ENCODE results near the gene TRAF2.

Gene TRAF2

DNA sequence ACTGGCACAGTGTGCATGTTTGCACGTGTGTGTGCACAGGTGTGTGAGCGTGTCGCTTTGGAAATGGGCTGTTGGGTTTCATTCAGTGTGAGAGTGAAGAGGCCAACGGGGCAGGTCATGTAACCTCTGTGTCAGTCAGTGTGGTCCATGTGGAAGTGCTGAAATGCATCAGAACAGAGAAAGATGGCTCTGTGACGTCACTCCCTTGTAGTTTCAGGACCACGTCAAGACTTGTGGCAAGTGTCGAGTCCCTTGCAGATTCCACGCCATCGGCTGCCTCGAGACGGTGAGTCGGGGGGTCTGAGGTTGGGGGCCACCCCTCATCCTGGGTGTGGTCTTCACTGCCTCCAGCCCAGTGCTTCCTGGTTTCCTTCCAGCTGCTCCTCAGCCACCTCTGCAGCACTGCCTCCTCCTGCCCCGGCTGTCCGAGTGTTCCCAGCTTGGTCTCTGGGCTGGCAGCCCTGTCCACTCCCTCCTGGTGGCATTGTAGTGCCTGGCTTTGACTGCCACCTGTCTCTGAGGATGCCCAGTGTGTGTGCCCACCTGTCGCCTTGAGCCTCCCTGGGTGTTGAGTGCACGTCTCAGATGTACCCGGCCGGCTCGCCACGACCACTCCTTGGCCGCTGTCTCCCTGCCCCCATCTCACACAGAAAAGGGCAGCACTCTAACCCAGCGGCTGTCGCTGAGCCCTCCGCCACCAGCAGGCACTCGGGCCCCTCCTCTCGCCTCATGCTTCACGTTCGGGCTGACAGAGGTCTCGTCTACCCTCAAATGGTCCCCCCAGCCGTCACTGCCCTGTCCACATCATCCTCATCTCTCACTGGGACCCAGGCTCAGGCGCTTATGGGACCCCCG is 30.2 kb downstream of the TRAF2 start:
- DNase-seq: no peak

DNA sequence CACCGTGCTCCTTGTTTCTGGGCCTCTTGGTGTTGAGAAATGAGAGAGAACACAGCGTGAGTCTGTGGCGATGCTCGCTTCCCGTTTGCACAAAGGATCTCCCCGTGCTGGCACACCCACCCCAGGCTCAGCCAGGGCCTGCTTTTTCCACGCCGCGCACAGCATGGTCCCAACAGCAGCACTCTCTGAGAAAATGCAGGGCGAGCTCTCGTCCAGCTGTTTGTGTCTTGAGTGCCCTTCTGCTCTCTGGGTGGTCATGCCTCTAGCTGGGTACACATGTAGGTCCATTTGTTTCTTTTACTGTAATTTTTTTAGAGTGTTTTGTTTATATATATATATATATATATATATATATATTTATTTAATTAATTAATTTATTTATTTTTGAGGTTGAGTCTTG is 31.6 kb downstream of the TRAF2 start:
- DNase-seq: no peak

DNA sequence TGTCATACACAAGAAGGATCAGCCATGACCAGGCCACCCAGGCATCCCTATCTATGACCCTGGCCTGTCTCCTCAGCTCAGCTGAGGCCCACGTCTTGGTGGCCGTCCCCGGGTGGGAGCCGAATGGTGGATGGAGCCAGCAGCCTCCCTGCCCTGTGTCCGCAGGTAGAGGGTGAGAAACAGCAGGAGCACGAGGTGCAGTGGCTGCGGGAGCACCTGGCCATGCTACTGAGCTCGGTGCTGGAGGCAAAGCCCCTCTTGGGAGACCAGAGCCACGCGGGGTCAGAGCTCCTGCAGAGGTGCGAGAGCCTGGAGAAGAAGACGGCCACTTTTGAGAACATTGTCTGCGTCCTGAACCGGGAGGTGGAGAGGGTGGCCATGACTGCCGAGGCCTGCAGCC is 33.8 kb downstream of the TRAF2 start:
- DNase-seq: no peak

DNA sequence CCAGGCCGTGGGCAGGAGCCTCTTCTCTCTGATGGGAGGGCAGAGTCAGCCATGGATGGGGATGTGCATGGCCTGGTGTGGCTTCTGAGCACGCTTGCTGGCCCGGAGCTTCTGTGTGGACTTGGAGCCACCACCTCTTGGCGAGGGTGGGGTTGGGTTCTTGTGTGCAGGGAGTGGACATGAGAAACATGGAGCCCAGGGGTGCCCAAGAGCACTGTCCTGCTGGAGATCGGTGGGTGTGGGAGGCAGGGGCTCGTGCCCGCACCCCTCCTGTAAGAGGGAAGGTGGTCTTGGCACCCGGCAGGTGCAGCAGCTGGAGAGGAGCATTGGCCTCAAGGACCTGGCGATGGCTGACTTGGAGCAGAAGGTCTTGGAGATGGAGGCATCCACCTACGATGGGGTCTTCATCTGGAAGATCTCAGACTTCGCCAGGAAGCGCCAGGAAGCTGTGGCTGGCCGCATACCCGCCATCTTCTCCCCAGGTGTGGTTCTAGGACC is 34.5 kb downstream of the TRAF2 start:
- DNase-seq: no peak

DNA sequence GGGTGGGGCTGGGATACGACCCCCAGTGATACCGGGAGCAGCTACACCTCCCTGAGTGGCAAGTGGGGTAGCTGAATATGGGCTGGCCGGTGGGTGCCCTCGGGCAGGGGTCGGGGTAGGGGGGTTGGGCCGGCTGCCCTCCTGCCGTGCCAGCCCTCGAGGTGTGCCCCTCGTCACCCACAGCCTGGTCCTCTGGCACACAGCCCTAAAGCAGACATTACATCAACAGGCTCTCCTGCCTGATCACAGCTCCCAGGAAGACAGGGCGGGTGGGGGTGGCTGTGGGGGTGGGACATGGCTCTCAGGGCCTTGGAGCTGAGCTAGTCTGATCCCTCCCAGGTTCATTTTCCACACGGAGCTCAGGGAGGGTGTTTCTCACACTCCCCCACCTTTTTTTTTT is 35.0 kb downstream of the TRAF2 start:
- no peak for DNase-seq

DNA sequence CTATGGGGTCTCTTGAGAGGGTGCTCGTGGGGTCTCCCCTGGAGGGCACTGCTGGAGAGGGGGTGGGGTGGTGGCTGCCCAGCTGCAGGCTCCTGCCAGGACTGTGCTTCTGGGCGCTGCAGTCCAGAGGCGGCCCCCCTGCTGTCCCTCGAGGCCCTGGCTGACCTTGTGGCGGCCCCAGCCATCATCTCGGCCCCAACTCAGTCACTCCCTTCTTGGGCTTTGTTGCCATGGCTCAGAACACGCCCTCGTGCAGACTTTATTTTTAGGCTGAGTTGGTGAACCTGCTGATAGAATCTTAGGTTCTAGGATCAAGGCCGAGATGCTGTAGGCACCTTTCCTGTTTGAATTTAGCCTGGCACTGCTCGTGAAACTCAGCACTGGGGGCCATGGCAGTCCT is 35.4 kb downstream of the TRAF2 start:
- DNase-seq: no peak

DNA sequence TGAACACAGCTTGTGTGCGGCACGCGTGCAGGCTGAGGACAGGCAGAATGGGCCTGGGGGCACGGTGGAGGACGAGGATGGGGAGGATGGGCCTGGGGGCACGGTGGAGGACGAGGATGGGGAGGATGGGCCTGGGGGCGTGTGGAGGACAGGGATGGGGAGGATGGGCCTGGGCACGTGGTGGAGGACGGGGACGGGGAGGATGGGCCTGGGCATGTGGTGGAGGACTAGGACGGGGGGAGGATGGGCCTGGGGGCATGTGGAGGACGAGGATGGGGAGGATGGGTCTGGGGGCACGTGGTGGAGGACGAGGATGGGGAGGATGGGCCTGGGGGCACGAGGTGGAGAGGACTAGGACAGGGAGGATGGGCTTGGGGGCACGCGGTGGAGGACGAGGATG is 36.2 kb downstream of the TRAF2 start:
- DNase-seq: no peak

- peak; percentile 44 for DNase-seq
Observed at GRCh38 chr9:136923881-136924280, 37.6 kb downstream of the TRAF2 start.

DNA sequence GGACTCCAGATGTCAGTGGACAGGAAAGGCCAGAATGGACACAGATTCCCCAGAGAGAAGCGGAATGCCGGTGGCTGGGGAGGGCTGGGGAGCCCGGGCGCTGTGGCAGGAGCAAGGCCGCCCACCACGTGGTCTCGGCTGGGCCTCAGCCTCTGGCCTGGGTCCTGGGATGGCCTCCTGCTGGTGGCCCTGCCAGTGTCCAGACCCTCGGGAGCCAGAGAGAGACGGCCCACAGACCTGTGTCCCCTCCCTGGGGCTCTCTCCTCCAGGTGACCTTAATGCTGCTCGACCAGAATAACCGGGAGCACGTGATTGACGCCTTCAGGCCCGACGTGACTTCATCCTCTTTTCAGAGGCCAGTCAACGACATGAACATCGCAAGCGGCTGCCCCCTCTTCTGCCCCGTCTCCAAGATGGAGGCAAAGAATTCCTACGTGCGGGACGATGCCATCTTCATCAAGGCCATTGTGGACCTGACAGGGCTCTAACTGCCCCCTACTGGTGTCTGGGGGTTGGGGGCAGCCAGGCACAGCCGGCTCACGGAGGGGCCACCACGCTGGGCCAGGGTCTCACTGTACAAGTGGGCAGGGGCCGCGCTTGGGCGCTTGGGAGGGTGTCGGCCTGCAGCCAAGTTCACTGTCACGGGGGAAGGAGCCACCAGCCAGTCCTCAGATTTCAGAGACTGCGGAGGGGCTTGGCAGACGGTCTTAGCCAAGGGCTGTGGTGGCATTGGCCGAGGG is 39.3 kb downstream of the TRAF2 start:
- no peak for DNase-seq

DNA sequence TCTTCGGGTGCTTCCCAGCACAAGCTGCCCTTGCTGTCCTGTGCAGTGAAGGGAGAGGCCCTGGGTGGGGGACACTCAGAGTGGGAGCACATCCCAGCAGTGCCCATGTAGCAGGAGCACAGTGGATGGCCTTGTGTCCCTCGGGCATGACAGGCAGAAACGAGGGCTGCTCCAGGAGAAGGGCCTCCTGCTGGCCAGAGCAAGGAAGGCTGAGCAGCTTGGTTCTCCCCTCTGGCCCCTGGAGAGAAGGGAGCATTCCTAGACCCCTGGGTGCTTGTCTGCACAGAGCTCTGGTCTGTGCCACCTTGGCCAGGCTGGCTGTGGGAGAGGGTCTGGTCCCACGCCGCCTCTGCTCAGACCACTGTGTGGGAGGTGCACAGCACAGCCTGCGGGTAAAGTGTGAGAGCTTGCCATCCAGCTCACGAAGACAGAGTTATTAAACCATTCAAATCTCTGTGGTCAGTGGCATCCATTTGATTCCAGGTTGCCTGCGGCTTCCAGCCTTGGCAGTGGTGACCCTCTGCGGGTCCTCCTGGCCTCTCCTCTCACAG is 39.9 kb downstream of the TRAF2 start:
- DNase-seq: no peak

GRCh38 chr9:136926749-136927148 is 40.4 kb downstream of the TRAF2 start:
- no peak for DNase-seq

- no peak for DNase-seq
Observed at GRCh38 chr9:136927343-136928271, 41.3 kb downstream of the TRAF2 start.

- DNase-seq: no peak
Observed at GRCh38 chr9:136928591-136928990, 42.3 kb downstream of the TRAF2 start.

DNA sequence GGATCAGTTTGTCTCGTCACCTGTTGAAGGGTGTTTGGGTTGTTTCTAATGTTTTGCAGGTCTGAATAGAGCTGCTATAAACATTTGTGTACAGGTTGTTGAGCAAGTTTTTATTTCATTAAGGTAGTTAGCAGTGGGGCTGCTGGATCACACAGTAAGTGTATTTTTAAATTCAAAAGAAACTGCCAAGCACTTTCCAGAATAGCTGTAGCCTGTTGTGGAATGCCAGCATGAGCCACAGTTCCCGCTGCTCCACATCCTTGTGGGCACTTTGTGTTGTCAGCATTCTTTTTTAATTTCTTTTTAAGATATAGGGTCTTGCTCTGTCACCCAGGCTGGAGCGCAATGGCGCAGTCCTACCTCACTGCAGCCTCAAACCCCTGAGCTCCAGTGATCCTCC is 43.7 kb downstream of the TRAF2 start:
- no peak for DNase-seq

DNA sequence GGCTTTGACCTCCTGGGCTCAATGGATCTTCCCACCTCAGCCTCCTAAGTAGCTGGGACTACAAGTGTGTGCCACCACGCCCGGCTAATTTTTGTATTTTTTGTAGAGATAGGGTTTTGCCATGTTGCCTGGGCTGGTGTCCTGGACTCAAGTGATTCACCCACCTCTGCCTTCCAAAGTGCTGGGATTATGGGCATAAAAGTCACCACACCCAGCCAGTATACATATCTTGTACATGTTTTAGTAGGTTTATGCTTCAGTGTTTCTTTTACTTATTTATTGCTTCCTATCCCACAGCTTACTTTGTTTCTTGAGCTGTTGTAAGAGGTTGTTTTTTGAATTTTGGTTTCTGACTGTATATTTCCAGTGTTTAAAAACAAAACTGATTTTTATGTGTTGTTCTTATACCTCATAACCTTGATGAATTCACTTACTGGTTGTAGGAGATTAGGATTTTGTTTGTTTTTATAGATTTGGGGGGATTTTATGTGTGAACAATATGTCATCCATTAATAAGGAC is 45.4 kb downstream of the TRAF2 start:
- DNase-seq: no peak

GRCh38 chr9:136934277-136934676 is 48.0 kb downstream of the TRAF2 start:
- DNase-seq: no peak

DNA sequence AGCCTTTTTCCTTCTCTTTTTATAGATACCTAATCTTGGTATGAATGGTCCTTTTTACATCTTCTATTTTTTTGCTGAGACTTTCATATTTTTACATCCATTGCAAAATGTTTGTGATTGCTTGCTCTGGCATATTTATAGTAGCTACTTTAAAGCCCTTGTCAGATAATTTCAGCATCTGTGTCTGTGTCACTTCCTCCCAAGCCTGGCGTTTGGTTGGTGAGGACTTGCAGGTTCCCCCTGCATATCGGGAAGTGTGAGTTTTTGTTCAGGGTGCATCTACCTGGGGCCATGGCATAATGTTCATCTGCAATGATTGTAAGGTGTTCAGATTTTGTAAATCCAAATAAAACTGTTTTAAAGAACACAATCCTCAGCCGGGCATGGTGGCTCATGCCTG is 49.3 kb downstream of the TRAF2 start:
- DNase-seq: no peak

DNA sequence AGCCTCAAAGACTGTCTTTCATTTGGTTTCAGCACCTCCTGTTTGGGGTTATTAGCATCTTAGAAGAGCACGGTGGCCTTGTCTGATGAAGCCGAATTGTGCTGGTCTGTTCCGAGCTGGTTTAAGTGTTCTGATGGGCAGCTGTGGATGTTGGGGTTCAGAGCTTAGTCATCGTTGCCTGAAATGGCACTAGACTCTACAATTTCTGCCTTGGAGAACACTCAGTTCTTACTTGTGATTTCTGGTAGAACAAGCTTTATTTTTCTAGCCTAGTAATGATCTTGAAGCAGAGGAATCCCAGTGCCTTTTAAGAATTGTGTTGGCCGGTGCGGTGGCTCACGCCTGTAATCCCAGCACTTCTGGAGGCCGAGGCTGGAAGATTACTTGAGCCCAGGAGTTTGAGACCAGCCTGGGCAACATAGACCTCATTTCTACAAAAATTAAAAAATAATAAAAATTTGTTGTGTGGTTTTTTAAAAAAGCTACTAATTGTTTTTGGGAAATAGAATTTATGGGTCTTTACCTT is 50.4 kb downstream of the TRAF2 start:
- DNase-seq: no peak

DNA sequence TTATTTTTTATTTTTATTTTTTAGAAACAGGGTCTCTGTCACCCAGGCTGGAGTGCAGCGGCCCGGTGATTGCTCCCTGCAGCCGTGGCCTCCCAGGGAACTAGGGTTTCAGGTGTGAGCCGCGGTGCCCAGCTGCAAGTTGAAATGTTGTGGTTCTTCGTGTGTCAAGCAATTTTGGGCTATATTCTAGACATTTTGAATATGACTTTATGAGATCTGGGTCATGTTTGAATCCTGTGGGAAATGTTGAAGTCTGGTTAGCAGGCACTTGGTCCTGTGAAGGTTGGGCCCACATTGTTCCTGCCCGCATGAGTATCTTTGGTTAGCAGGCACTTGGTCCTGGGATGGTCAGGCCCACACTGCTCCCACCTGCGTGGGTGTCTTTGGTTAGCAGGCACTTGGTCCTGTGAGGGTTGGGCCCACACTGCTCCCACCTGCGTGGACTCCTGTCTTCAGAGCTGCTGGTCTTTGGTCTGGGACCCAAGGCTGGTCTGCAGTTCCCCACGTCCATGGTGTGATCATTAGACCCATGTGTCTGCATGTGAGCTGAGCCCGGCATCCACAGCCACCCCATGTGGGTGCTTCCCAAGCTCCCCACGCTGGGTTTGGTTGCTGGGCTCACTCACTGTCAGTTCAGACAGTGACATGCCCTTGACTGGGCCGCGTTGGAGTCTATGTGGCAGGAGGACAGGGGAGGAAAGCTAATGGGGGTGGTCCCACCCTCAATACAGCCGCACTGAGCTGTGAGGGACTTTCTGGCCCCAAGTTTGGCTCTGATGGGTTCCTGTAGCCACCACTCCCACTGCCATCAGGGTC is 51.1 kb downstream of the TRAF2 start:
- DNase-seq: no peak

DNA sequence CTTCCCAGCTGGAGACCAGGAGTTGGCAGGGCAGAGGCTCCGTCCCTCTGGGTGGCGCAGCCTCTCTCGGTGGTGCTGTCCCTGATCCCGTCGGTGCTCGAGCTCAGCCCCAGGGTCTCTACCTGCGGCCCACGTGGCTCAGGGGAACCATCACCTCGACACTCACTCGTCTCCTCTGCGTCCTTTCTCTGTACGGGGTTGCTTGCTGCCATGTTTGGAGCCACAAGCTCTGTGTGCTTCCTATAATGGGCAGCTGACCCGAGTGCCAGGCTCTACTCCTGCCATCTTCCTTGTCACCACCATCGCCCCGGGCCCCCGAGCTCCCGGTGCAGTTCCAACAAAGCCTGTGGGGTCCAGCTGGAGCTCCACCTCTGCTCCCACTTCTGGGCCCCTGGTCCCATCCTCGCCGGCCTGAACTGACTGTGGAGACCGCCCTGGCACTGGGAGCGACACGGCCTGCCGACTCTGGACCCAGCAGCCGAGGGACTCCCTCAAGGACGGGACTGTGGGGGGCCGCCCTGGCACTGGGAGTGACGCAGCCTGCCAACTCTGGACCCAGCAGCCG is 53.2 kb downstream of the TRAF2 start:
- DNase-seq: no peak

DNA sequence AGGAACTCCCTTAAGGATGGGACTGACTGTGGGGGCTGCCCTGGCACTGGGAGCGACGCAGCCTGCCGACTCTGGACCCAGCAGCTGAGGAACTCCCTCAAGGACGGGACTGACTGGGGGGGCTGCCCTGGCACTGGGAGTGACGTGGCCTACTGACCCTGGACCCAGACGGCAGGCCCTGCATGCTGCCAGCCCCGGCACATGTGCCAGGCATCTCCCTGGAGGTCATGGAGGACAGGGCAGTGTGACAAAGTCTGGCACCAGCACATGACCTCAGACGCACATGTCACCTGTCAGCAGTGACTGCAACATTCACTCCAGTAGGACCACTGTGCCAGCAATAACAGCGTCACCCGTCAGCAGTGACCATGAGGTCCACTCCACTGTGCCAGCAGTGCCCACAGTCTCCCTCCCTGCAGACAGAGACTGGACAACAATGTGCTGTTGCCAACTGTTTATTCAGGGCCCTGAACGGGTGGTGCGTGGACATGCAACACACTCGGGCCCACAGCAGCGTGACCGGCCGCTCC is 53.7 kb downstream of the TRAF2 start:
- no peak for DNase-seq
